Measurements from ENCODE around the gene TMEM132D. TPM values are rescaled to one million over a fixed set of nuclear protein-coding genes. Genes with fewer than 3 reads are reported as not detected.

The TMEM132D gene
- total RNA-seq, 1 donor from 2014 or later = 0.19 TPM

DNA sequence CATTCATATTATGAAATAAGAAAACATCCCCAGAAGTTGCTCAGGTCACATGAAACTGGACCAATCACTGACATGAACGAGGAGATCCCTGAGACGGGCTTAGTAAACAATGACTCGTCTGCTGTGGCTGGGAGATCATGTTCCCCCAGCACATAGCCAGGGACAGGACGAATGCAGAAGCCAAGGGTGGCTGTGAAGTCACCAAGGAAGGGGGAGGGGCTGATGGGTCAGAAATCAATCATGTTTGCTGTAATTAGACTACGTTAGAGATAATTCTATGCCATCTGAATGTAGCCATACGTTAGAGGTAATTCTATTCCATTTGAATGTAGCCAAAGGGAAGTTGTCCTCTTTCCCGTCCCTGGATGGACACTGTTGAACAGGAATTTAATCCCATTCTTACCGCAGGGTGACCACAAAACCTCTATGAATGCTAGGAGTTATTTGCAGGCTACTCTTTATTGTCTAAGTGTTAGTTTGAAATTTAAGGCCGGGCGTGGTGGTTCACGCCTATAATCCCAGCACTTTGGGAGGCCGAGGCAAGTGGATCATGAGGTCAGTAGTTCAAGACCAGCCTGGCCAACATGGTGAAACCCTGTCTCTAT lies 332.9 kb downstream of the TMEM132D start:
- Mint-ChIP-seq H3K4me3 (no peak overlapping the region), H3K9me3 (peaks cover 3% of the 10 kb centered on the region), H3K36me3 (ENCODE audit: low read depth) (no peaks in the 10 kb centered on the region), H3K27me3 (ENCODE audit: low read depth) (peaks cover 4% of the 10 kb centered on the region), H3K4me1 (no peaks in the 10 kb centered on the region), H3K27ac (ENCODE audit: unreplicated experiment) (no peak overlapping the region)
- TF ChIP-seq, protein P1, sequence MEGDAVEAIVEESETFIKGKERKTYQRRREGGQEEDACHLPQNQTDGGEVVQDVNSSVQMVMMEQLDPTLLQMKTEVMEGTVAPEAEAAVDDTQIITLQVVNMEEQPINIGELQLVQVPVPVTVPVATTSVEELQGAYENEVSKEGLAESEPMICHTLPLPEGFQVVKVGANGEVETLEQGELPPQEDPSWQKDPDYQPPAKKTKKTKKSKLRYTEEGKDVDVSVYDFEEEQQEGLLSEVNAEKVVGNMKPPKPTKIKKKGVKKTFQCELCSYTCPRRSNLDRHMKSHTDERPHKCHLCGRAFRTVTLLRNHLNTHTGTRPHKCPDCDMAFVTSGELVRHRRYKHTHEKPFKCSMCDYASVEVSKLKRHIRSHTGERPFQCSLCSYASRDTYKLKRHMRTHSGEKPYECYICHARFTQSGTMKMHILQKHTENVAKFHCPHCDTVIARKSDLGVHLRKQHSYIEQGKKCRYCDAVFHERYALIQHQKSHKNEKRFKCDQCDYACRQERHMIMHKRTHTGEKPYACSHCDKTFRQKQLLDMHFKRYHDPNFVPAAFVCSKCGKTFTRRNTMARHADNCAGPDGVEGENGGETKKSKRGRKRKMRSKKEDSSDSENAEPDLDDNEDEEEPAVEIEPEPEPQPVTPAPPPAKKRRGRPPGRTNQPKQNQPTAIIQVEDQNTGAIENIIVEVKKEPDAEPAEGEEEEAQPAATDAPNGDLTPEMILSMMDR (conservative IDR thresholded peaks at IDR 0.05) = no peak
- no peak for DNase-seq (ENCODE audit: low read depth, low spot score)

DNA sequence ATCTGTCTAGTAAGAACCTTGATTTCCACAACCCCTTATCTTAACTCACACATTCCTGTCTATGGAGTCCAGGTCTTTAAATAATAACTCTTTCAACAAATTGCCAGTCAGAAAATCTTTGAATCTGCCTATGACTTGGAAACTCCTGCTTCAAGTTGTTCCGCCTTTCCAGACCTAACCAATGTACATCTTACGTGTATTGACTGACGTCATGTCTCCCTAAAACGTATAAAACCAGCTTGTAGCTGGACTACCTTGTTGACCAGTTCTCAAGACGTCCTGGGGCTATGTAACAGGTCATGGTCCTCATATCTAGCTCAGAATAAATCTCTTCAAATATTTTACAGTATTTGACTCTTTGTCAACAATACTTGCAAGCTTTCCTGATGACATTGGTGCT lies 337.0 kb downstream of the TMEM132D start:
- TF ChIP-seq, protein P1 (conservative IDR thresholded peaks at IDR 0.05) = no peak
- H3K4me1 Mint-ChIP-seq = no peaks in the 10 kb centered on the region
- no peak for DNase-seq (ENCODE audit: low read depth, low spot score)
- H3K27me3 Mint-ChIP-seq (ENCODE audit: low read depth) = peaks cover 4% of the 10 kb centered on the region
- no peaks in the 10 kb centered on the region for H3K36me3 Mint-ChIP-seq (ENCODE audit: low read depth)
- H3K4me3 Mint-ChIP-seq = no peak overlapping the region
- H3K9me3 Mint-ChIP-seq = peaks cover 3% of the 10 kb centered on the region
- no peak overlapping the region for H3K27ac Mint-ChIP-seq (ENCODE audit: unreplicated experiment)

DNA sequence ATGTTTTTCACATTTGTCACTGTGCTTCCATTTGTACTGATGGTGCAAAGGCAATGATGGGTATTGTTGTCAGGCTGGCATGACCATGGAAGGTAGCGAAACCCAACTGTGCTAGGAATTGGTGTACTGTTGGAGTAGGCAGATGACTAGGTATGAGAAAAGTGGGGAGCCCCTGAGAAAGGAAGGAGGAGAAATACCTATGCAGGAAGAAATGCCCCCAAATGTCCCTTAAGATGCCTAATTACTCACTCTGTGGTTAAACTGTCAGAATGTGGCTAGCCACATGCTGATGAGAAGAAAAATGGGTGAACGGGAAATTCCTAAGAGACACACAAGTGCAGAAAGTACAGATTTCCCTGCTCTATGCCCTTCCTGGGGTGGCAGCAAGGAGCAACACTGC lies 339.1 kb downstream of the TMEM132D start:
- no peak overlapping the region for H3K4me3 Mint-ChIP-seq
- H3K4me1 Mint-ChIP-seq = no peaks in the 10 kb centered on the region
- TF ChIP-seq, protein P1 (conservative IDR thresholded peaks at IDR 0.05) = no peak
- H3K36me3 Mint-ChIP-seq (ENCODE audit: low read depth) = no peaks in the 10 kb centered on the region
- H3K27ac Mint-ChIP-seq (ENCODE audit: unreplicated experiment) = no peak overlapping the region
- peaks cover 6% of the 10 kb centered on the region for H3K9me3 Mint-ChIP-seq
- H3K27me3 Mint-ChIP-seq (ENCODE audit: low read depth) = peaks cover 4% of the 10 kb centered on the region
- no peak for DNase-seq (ENCODE audit: low read depth, low spot score)

DNA sequence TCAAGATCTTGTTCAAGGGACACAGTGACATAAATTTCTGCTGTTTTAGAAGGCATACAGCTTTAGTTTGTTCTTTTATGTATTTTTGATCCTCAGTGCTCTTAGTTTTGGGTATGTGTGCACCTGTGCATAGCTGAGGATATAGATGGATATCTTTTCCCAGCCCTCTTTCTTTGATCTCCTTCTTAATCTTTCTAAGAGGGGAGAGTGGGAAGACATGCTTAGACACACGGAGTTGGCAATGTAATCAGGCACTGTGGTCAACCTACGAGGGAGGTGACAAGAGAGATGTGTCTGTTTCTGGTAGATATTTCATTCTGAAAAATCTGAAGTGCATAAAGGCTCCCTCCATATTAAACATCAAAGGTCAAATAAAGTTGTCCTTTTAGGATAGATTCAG lies 340.6 kb downstream of the TMEM132D start:
- H3K4me1 Mint-ChIP-seq = no peaks in the 10 kb centered on the region
- H3K9me3 Mint-ChIP-seq = peaks cover 6% of the 10 kb centered on the region
- no peak for DNase-seq (ENCODE audit: low read depth, low spot score)
- no peak overlapping the region for H3K27ac Mint-ChIP-seq (ENCODE audit: unreplicated experiment)
- H3K4me3 Mint-ChIP-seq = no peak overlapping the region
- TF ChIP-seq, protein P1 (conservative IDR thresholded peaks at IDR 0.05) = no peak
- H3K36me3 Mint-ChIP-seq (ENCODE audit: low read depth) = no peaks in the 10 kb centered on the region
- H3K27me3 Mint-ChIP-seq (ENCODE audit: low read depth) = peaks cover 4% of the 10 kb centered on the region

DNA sequence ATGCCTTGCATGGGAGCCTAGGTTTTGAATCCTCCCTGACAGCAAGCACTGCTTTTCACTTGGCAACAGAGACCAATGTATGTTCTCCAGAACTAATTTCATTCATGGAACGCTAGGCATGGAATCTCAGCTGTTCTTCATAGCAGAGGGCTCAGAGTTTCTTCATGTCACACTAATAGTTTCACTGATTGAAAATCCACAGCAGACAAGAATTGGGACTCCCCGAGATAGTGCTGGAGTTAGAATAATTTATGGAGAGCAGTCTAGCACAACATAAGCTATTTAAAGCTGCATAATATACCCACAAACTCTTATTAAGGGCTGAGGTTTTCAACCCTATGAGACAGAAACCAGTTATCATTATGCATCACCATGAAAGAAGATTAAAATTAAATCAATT lies 342.5 kb downstream of the TMEM132D start:
- Mint-ChIP-seq H3K4me3 (no peak overlapping the region), H3K36me3 (ENCODE audit: low read depth) (no peaks in the 10 kb centered on the region), H3K27ac (ENCODE audit: unreplicated experiment) (no peak overlapping the region), H3K4me1 (no peaks in the 10 kb centered on the region), H3K27me3 (ENCODE audit: low read depth) (no peaks in the 10 kb centered on the region), H3K9me3 (peaks cover 3% of the 10 kb centered on the region)
- no peak for DNase-seq (ENCODE audit: low read depth, low spot score)
- TF ChIP-seq, protein P1 (conservative IDR thresholded peaks at IDR 0.05) = no peak

All from neural crest cell (in vitro differentiated cells).